SKM-1 treated with dmso at 0.1 percent for 144 hours (cell line): ENCODE measurements around the gene UNC79.
A peak's percentile ranks its signal among the peaks of the same experiment; 100 is the strongest.

ENCODE experiments used
- DNase-seq: peaks from one replicate; lab custom pipeline; 2025; ENCODE audit not compliant: unreplicated experiment; lab: John Stamatoyannopoulos, UW

Gene UNC79

GRCh38 chr14:93655078-93655750 lies 224.5 kb downstream of the UNC79 start:
- DNase-seq, result peak; percentile 3

DNA sequence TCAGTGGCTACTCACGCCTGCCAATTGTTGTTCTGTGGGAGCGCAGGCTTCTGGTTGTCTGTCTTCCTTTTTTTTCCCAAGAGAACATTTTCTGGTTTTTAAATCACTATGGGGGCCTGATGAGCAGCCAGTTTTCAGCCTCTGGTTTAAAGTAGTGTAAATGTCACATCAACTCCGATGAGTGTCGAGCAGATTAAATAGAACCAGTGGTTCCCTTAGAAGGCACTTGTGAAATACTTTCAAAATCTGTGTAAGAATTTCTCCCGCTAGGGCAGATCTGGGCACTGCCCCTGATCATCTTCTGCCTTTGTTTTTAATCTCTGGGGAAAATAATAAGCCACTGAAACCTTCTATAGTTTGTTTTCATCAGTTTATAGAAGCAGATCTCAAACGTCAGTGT lies 227.1 kb downstream of the UNC79 start:
- no peak for DNase-seq

GRCh38 chr14:93663317-93663716 lies 232.6 kb downstream of the UNC79 start:
- no peak for DNase-seq

- DNase-seq, result no peak
These were observed 234.4 kb downstream of the UNC79 start for GRCh38 chr14:93665169-93665568.

DNA sequence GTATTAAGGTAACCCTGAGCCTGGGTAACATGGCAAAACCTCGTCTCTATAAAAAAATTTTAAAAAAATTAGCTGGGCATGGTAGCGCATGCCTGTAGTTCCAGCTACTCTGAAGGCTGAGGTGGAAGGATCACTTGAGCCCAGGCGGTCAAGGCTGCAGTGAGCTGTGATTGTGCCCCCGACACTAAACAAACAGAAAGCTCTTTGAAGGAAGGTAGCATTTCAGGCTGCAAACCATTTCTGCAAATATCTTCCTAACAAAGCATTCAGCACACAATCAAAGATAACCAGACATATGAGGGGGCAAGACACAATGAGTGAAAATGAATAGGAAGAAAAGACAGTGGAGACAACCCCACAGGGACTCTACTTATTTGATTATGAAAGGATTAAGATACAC lies 238.9 kb downstream of the UNC79 start:
- no peak for DNase-seq

GRCh38 chr14:93674343-93674742 lies 243.6 kb downstream of the UNC79 start:
- no peak for DNase-seq

- DNase-seq, result no peak
These were observed 244.9 kb downstream of the UNC79 start for GRCh38 chr14:93675651-93676050.

- DNase-seq, result no peak
These were observed 245.7 kb downstream of the UNC79 start for GRCh38 chr14:93676416-93676958.

GRCh38 chr14:93682459-93682858 lies 251.7 kb downstream of the UNC79 start:
- DNase-seq, result no peak

- no peak for DNase-seq
These were observed 252.5 kb downstream of the UNC79 start for GRCh38 chr14:93683226-93683625.

GRCh38 chr14:93685121-93685895 lies 254.6 kb downstream of the UNC79 start:
- no peak for DNase-seq

- no peak for DNase-seq
These were observed 255.5 kb downstream of the UNC79 start for GRCh38 chr14:93686268-93686667.

DNA sequence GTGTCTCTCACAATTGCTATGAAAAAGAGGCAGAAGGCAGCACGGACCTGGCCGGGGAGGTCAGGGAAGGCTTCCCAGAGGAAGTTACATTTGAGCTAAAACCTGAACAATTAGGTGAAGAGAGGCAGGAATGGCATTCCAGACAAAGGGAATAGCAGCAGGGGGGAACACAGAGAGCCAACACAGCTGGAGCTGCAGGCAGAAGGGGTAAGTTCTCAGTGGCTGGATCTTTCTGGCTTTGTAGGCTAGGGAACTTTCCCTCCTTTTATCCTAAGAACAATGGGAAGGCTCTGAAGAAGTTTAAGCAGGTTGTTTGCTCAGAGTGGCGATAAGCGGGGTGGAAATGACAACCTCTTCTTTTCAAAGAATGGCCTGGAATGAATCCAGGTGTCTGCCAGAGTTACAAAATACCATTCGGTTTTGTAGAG lies 257.5 kb downstream of the UNC79 start:
- DNase-seq, result no peak

GRCh38 chr14:93688820-93689219 lies 258.1 kb downstream of the UNC79 start:
- no peak for DNase-seq

GRCh38 chr14:93690146-93690545 lies 259.4 kb downstream of the UNC79 start:
- DNase-seq, result no peak

GRCh38 chr14:93691042-93691780 lies 260.5 kb downstream of the UNC79 start:
- DNase-seq, result no peak

- DNase-seq, result no peak
These were observed 263.2 kb downstream of the UNC79 start for GRCh38 chr14:93693914-93694313.

GRCh38 chr14:93700928-93701327 lies 270.2 kb downstream of the UNC79 start:
- no peak for DNase-seq

- DNase-seq, result no peak
These were observed 270.8 kb downstream of the UNC79 start for GRCh38 chr14:93701562-93701961.

GRCh38 chr14:93702946-93703345 lies 272.2 kb downstream of the UNC79 start:
- no peak for DNase-seq

GRCh38 chr14:93703941-93704340 lies 273.2 kb downstream of the UNC79 start:
- DNase-seq, result no peak
